ENCODE data around the gene MBD3. TPM values are rescaled to one million over a fixed set of nuclear protein-coding genes. Genes with fewer than 3 reads are reported as not detected.

MBD3 gene
- total RNA-seq, 4 donors from 2014 or later = 53.2 to 87.9 (median 69.0) TPM

GRCh38 chr19:1629256-1629808 is 36.7 kb upstream of the MBD3 start:
- Histone ChIP-seq H3K27me3 (no peaks in the 10 kb centered on the region), H3K36me3 (peaks cover 58% of the 10 kb centered on the region), H3K4me3 (no peak overlapping the region), H3K27ac (no peak overlapping the region), H3K9me3 (no peaks in the 10 kb centered on the region), H3K4me1 (peaks cover 5% of the 10 kb centered on the region)
- 91% methylated on average over 17 of the region's 24 CpGs for WGBS
- DNase-seq (ENCODE audit: low spot score in 2 of 2) = no peak
- no peak for TF ChIP-seq POLR2AphosphoS5 (IDR thresholded peaks at IDR 0.05)
- TF ChIP-seq POLR2A (IDR thresholded peaks at IDR 0.05) = no peak
- no peak for TF ChIP-seq EP300 (IDR thresholded peaks at IDR 0.05)
- TF ChIP-seq CTCF (IDR thresholded peaks at IDR 0.05) = no peak

DNA sequence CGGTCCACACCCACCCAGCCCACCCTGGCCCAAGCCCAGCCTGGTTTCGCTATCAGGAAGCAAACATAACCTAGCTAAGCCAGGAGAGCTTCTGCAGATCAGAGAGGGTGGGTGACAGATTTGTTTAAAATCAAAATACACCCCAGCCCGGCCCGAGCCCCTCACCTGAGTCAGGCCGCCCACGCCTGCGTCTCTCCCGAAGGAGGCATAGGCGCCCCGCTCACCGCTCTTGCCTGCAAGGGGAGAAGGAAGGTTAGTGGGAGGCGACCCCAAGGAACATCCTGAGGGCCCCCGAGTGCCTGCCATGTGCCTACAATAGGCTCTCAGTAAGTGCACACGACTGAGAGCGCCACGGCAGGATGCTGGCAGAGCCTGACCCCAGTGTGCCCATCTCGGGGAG is 34.5 kb upstream of the MBD3 start:
- TF ChIP-seq CTCF (IDR thresholded peaks at IDR 0.05) = no peak
- no peak for TF ChIP-seq POLR2A (IDR thresholded peaks at IDR 0.05)
- TF ChIP-seq POLR2AphosphoS5 (IDR thresholded peaks at IDR 0.05) = no peak
- TF ChIP-seq EP300 (IDR thresholded peaks at IDR 0.05) = no peak
- no CpG with 5 or more reads among the region's 17 CpGs for WGBS
- no peaks in the 10 kb centered on the region for H3K27me3 ChIP-seq
- no peak overlapping the region for H3K4me3 ChIP-seq
- peaks cover 48% of the 10 kb centered on the region for H3K36me3 ChIP-seq
- H3K4me1 ChIP-seq = no peaks in the 10 kb centered on the region
- no peak for DNase-seq (ENCODE audit: low spot score in 2 of 2)
- no peaks in the 10 kb centered on the region for H3K9me3 ChIP-seq
- H3K27ac ChIP-seq = no peak overlapping the region

- Histone ChIP-seq H3K36me3 (peaks cover 48% of the 10 kb centered on the region), H3K4me1 (no peaks in the 10 kb centered on the region), H3K9me3 (no peaks in the 10 kb centered on the region), H3K27me3 (no peaks in the 10 kb centered on the region), H3K27ac (no peak overlapping the region), H3K4me3 (no peak overlapping the region)
- 93% methylated on average over 18 of the region's 32 CpGs for WGBS
- no peak for TF ChIP-seq EP300 (IDR thresholded peaks at IDR 0.05)
- TF ChIP-seq POLR2A (IDR thresholded peaks at IDR 0.05) = no peak
- no peak for TF ChIP-seq CTCF (IDR thresholded peaks at IDR 0.05)
- no peak for TF ChIP-seq POLR2AphosphoS5 (IDR thresholded peaks at IDR 0.05)
- no peak for DNase-seq (ENCODE audit: low spot score in 2 of 2)
These were observed 33.8 kb upstream of the MBD3 start for GRCh38 chr19:1626417-1627010.

DNA sequence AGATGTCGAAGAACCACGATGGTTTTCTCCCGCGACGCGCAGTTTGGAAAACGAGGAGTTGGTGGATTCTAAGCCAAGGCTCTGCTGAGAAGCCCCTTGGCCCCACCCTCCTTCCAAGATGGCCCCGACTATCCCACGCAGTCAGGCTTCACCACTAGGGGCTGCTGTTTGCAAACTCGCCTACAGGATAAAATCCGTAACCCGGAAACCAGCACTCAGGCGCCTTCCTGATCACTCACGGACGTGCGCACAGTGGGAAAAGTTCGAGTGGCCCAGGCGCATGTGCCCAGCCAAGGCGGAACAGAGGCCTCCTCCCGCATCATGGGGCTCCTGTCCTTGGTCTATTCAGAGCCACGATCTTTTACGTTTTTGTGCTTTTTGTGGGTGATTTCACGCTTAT is 31.8 kb upstream of the MBD3 start:
- no peaks in the 10 kb centered on the region for H3K27me3 ChIP-seq
- TF ChIP-seq EP300 (IDR thresholded peaks at IDR 0.05) (no peak), CTCF (IDR thresholded peaks at IDR 0.05) (peak in 1 of 2 donors; percentile 45), POLR2AphosphoS5 (IDR thresholded peaks at IDR 0.05) (no peak), POLR2A (IDR thresholded peaks at IDR 0.05) (no peak)
- H3K27ac ChIP-seq = no peak overlapping the region
- DNase-seq (ENCODE audit: low spot score in 2 of 2) = no peak
- WGBS = 69% methylated on average over 23 of the region's 23 CpGs
- H3K9me3 ChIP-seq = no peaks in the 10 kb centered on the region
- H3K4me1 ChIP-seq = no peaks in the 10 kb centered on the region
- H3K4me3 ChIP-seq = no peak overlapping the region
- H3K36me3 ChIP-seq = peaks cover 56% of the 10 kb centered on the region

DNA sequence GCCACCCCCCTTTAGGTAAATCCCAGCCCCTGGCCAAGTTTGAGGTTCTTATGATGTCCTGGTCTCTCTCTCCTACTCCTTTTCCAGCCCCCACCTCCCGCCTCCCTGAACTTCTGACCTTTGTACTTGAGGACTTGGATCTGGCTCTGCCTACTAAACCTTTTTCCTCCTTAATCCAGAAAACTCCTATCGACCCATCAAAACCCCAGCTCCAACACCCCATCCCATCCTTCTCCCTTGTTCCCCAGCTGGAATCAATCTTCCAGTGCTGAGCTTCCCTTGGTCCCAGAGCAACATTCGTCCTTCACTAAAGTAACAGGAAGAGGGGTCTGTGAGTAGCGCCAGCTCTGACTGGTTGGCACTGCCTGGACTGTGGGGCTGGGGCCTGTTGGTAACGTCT is 29.9 kb upstream of the MBD3 start:
- no peak for TF ChIP-seq EP300 (IDR thresholded peaks at IDR 0.05)
- TF ChIP-seq POLR2A (IDR thresholded peaks at IDR 0.05) = no peak
- no peak for TF ChIP-seq CTCF (IDR thresholded peaks at IDR 0.05)
- TF ChIP-seq POLR2AphosphoS5 (IDR thresholded peaks at IDR 0.05) = no peak
- DNase-seq (ENCODE audit: low spot score in 2 of 2) = no peak
- Histone ChIP-seq H3K36me3 (peaks cover 73% of the 10 kb centered on the region), H3K9me3 (no peaks in the 10 kb centered on the region), H3K4me1 (no peaks in the 10 kb centered on the region), H3K27me3 (no peaks in the 10 kb centered on the region), H3K27ac (no peak overlapping the region), H3K4me3 (no peak overlapping the region)
- 90% methylated on average over 5 of the region's 5 CpGs for WGBS
